ENCODE results near the gene APOL1. TPM values are rescaled to one million over a fixed set of nuclear protein-coding genes. Genes with fewer than 3 reads are reported as not detected.

APOL1 gene
- total RNA-seq, 1 donor: 10.3 TPM

GRCh38 chr22:36237462-36238372 is 15.2 kb upstream of the APOL1 start:
- H3K4me3 ChIP-seq (ENCODE audit: low read depth, low read length): peak overlapping the region; percentile 84
- peak; percentile 49 for DNase-seq (ENCODE audit: low read depth)
- TF ChIP-seq CTCF (IDR thresholded peaks at IDR 0.05; ENCODE audit: insufficient read depth, low read length): no peak

- no peak for TF ChIP-seq CTCF (IDR thresholded peaks at IDR 0.05; ENCODE audit: insufficient read depth, low read length)
- peak overlapping the region; percentile 84 for H3K4me3 ChIP-seq (ENCODE audit: low read depth, low read length)
- no peak for DNase-seq (ENCODE audit: low read depth)
Measured at GRCh38 chr22:36238373-36239149, 14.4 kb upstream of the APOL1 start.

GRCh38 chr22:36239150-36239400 is 13.9 kb upstream of the APOL1 start:
- peak overlapping the region; percentile 84 for H3K4me3 ChIP-seq (ENCODE audit: low read depth, low read length)
- no peak for DNase-seq (ENCODE audit: low read depth)
- no peak for TF ChIP-seq CTCF (IDR thresholded peaks at IDR 0.05; ENCODE audit: insufficient read depth, low read length)

- peak; percentile 92 for DNase-seq (ENCODE audit: low read depth)
- H3K4me3 ChIP-seq (ENCODE audit: low read depth, low read length): peak within 1 kb of the TSS; percentile 84
- peak; percentile 87 for TF ChIP-seq CTCF (IDR thresholded peaks at IDR 0.05; ENCODE audit: insufficient read depth, low read length)
Measured at GRCh38 chr22:36239401-36240171, 13.3 kb upstream of the APOL1 start, which contains the start of gene APOL2. TSS of gene APOL2 (minus strand) at chr22:36239527. CDS start at chr22:36233162, 6,365 bp downstream.

GRCh38 chr22:36243986-36244385 is 8.9 kb upstream of the APOL1 start:
- no peak for TF ChIP-seq CTCF (IDR thresholded peaks at IDR 0.05; ENCODE audit: insufficient read depth, low read length)
- DNase-seq (ENCODE audit: low read depth): no peak
- no peak overlapping the region for H3K4me3 ChIP-seq (ENCODE audit: low read depth, low read length)

- TF ChIP-seq CTCF (IDR thresholded peaks at IDR 0.05; ENCODE audit: insufficient read depth, low read length): no peak
- no peak overlapping the region for H3K4me3 ChIP-seq (ENCODE audit: low read depth, low read length)
- peak; percentile 94 for DNase-seq (ENCODE audit: low read depth)
Measured at GRCh38 chr22:36244522-36245391, 8.2 kb upstream of the APOL1 start.
